Cerebellar nuclear complex (tissue), 1 donor: ENCODE data around the gene CDKN1A.
"Not testable (repeated sequence)": the region's sequence is repeated elsewhere in the genome, so short reads cannot be mapped to it uniquely, and the experiment has no call there.

ENCODE experiments used
- DNase-seq, 2 experiments: peaks; one replicate each; lab custom pipeline; 2025; lab: John Stamatoyannopoulos, UW

CDKN1A gene

DNA sequence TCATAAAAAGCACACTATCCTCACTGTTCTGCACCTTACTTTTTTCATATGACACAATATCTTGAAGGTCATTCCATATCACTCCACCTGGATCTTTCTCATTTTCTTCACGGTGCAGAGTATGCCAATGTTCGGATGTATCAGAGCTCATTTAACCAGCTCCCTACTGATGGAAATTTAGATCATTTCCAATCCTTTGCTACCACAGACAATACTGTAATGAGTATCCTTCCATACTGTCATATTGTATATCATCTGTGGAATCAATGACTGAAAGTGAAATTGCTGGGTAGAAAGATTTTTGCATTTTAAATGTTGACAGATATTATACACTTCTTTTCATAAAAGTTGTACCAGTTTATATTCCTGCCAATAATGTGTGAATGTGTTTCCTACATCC is 16.9 kb downstream of the CDKN1A start:
- no peak for DNase-seq

DNA sequence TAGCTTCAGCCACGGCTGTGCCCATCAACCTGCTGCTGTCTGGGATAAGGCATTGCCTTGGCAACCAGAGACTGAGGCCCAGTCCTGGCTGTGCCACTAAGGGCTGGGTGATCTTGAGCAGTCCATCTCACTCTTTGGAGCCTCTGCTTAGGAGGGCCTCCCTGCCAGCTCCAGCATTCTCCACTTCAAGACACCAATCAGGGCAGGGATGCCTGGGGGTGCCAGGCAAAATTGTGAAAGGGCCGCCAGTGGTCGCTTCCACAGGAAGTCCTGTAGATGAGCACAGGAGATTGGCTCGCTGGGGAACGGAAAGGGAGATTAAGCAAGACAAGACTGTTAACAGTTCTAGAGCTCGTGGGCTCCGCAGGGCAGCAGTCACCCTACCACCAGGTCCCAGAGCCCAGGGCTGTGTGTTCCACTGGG is 19.0 kb downstream of the CDKN1A start, which contains the start of gene RAB44:
Gene RAB44, plus strand, starts transcription at position 346 of the 423 bp plus-strand sequence. CDS start 6,410 bp downstream, outside the sequence.
- DNase-seq = no peak

DNA sequence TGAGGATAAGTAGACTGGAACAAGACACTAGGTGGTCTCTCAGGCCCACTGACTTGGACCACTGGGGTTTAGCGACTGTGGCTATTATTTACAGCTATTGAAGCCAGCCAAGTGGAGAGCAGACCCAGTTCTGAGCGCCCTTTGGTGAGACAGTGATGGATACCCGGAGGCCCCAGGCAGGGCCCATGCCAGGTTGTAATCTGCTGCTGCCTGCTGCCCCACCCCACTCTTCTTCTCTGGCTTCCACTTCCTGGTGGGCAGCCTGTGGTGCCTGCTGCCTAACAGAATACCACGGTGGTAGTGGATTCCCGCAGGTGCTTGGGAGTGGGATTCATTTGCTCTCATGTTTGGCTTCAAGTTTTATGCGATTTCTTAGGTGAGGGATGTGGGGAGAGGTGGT is 19.7 kb downstream of the CDKN1A start:
- DNase-seq = no peak

DNA sequence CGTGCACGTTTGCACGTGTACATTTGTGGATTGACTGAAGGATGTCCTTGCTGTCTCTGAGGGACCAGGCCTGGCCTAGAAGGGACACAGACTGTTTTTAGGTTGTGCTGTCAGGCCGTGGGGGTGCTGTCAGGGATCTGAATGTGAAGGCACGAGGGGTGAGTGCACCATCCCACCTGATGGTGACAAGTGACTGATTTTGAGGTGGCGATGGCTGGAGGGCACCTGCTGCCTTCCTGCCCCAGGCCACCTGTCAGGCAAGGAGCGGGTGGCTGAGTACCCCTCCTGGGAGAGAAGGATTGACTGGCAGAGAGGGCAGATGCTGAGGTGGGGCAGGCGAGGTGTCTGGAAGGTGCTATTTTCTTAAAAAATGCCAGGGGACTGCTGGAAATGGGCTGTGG is 20.4 kb downstream of the CDKN1A start:
- no peak for DNase-seq

DNA sequence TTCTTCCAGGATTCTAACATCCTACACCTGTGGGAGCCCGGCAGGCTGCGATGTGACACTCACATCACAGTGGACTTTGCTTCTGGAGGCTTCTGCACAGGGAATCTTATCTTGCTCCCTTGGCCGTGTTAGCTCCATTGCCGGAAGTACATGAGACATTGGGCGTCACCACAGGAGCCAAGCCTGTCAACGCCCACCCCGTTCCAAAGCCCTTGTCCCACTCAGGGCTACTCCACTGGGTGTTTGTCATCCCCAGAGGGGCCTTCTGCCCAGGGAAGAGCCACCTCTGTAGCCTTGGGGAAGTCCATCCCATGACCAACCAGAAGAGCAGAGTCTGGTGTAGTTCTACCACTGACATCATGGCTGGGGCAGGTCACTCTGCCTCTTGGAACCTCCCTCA is 20.8 kb downstream of the CDKN1A start:
- no peak for DNase-seq

DNA sequence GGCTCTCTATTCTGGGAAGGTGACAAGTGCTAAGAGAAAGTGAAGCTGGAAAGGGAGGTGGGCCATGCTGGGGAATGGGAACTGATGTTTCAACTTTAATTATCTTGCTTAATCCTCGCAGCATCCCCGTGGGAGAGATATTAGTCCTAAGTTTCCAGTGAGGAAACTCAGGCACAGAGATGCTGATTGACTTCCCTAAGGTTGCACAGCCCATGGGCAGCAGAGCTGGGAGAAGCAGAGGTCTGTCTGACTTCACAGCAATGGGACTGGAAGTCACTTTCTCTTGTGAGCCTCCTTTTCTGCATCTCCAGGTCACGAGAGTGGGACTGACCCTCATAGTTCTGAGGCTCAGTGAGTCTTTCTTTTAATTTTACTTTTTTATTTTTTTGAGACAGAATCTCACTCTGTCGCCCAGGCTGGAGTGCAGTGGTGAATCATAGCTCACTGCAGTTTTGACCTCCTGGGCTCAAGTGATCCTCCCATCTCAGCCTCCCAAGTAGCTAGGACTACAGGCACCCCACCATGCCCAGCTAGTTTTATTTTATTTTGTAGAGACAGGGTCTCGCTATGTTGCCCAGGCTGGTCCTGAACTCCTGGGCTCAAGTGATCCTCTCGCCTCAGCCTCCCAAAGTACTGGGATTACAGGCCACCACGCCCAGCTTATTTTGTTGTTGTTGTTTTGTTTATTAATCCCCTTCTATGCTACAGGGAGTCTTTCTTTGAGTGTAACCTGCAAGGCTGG is 21.7 kb downstream of the CDKN1A start:
- no peak for DNase-seq

DNA sequence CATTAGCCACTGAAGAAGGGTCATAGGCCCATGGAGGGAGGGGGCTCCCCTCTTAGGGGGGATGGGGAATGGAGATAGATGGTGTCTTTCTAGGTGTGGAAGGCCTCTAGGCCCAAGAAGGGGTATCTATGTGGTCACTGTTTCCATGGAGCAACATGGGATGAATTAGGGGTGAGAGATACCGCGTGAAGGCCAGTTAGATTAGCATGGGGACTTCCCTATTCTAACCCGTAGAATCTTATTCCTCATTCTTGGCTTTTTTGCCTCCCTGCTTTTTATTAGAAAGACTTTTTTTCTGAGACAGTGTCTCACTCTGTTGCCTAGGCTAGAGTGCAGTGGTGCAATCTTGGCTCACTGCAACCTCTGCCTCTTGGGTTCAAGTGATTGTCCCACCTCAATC is 22.3 kb downstream of the CDKN1A start:
- DNase-seq = no peak

DNA sequence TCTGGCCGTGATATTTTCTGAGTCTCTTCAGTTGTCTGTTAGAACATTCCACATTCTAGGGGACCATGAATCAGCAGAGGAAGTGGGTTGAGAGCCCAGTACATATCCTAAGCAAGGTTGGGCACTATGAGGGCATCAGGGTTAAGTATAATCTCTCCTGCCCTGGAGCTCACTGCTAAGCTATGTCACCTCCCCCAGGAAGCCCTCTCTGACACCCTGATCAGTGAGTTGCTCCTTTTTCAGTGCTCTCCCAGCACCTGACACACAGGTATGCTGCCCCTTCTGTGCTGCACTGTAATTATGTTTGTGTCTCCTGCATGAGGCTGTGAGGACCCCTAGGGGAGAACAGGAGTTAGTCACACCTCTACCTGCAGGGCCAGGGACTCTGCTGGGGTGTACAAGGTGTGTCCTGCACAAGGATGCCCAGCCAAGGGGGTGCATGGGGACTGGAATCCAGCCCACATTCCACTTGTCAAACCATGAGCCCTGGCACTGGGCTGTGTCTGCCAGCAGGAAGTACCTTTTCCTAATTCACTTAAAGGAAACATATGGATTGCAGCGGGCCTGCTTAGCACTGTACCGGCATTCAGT is 23.0 kb downstream of the CDKN1A start:
- DNase-seq = no peak

DNA sequence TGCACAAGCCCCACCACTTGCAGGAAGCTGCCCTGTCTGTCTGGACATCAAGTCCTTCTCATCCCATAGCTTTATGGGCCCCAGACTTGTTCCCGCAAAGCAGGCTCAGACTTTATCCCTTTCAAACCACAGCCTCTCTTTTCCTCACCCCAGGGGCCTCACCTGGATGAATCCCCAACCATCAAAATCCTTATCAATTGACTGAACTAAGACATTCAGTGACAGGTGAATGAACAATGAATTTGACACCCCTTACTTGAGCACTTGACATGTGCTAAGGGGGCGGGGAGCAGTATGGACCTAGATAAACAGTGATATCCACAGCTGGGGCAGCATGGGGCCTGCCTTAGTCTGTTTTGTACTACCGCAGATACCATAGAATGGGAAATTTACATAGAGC is 24.1 kb downstream of the CDKN1A start:
- DNase-seq = no peak

DNA sequence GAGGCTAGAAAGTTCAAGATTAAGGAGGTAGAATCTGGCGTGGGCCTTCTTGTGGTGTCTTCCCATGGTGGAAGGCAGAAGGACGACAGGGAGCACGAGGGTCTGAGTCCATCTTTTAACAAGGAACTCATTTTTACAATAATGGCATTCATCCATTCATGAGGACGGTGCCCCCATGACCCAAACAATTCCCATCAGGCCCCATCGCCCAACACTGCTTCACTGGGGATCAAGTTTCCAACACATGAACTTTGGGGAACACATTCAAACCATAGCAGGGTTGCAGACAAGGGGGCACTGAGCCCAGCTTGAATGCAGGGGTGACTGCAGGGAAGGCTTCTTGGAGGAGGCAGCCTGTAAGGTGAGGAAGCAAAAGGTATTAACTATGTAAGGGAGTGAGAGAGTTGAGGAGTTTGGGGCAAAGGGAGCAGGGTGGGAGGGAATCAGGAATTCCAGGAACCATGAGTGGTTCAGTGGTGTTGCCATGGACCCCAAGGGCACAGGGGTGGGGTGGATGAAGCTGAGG is 24.6 kb downstream of the CDKN1A start:
- no peak for DNase-seq

DNA sequence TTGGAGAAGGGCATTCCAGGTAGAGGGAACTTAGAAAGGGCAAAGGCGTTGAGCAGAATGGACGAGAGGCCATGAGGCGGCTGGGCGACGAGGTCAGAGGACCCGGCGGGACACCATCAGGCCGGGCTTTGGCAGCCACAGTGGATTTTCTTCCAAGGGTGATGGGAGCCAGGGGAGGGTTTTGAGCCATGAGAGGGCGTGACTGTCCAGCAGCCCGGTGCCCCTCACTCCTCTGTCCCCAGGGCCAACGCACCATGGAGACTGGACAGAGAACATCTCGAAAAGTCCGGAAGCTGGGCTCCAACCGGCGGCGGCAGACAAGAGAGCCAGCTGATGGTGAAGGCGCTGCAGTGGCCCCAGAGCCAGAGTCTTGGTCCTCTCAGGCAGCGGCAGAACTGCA is 25.5 kb downstream of the CDKN1A start:
- no peak for DNase-seq

DNA sequence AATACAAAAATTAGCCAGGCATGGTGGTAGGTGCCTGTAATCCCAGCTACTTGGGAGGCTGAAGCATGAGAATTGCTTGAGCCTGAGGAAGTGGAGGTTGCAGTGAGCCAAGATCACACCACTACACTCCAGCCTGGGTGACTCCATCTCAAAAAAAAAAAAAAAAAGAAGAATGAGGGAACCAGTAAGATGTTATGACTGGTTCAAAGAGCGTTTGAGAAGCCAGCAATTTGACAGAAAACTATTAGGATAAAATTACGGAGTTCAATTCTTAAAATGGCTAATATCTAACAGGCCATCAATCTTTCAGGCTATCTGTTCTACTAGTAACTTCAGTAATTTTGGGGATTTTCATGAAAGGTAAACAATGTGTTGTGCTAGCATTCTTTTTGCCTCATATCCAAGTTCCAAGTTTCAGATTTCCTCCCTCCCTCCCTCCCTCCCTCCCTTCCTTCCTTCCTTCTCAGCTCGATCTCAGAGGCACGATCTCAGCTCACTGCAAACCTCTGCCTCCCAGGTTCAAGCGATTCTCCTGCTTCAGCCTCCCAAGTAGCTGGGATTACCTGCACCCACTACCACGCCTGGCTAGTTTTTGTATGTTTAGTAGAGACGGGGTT is 26.6 kb downstream of the CDKN1A start:
- DNase-seq = not testable (repeated sequence)

DNA sequence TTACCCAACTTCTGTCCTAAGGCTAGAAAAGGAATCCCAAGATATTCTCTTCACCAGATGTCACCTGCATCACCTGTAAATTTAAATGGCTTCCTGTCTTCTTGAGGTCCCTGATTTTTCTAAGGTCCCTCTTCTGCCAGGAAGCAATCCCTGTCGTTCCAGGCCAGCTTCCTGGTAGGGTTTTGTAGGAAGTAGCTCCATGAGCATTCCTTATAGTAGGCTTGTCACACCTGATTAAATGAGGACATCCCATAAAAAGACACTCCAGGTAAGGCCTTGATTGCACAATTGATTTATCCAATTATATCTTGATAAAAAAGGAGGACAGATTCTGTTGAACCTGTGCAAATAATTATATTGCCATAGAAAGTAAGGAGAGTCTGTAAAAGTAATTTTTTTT is 27.8 kb downstream of the CDKN1A start:
- no peak for DNase-seq

DNA sequence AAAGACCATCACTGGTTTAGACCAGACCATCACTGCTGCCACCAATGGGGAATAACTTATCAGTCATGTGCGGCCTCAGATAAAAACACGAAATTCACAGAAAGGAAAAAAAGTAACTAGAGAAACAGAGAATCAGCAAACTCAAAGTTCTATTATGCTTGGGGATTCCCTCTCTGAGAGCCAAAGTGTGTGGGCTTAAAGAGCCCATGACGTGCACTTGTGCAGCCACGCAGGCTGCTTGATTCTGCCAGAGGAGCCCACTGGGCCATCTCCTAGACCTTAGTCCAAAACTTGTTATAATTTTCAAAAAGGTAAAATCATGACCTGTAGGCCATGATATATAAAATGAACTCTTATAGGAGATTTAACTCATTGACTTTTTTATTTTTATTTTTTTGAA is 34.3 kb downstream of the CDKN1A start:
- DNase-seq = no peak

DNA sequence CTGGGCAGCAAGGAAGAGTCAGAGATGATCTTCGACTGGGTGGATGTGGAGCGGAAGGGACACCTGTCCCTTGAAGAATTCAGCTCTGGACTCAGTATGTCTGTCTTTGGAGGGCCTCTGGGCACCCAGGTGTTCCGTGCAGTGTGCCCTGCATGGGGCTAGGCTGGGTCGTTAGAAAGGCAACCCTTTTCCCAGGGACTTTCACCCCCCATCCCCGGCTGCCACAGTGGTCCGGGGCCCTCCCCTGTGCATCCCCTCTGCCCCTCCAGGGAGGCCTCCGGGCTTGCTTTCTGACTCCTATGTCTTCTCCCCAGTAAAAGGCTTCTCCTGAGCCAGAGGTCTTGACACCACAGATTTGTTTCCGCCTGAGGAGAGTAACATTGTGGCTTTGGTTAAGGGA is 35.3 kb downstream of the CDKN1A start:
- no peak for DNase-seq

DNA sequence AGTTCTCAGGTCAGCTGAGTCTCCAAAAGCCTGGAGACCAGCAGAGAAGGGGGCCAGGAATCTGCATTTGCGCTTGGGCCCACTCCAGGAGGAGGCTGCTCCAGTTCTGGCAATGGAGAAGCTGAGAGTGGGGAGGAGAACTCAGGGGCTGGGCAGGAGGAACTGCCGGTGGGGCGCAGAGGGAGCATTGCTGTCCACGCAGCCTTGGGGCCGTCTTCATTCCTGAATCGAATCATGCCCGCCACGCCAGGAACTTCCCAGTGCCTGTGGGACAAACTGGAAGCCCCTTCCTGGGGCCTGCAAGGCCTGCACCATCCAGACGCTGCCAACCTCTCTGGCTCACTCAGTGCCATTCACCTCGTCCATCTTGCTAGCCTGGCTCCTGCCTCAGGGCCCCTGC is 36.0 kb downstream of the CDKN1A start:
- DNase-seq = no peak

DNA sequence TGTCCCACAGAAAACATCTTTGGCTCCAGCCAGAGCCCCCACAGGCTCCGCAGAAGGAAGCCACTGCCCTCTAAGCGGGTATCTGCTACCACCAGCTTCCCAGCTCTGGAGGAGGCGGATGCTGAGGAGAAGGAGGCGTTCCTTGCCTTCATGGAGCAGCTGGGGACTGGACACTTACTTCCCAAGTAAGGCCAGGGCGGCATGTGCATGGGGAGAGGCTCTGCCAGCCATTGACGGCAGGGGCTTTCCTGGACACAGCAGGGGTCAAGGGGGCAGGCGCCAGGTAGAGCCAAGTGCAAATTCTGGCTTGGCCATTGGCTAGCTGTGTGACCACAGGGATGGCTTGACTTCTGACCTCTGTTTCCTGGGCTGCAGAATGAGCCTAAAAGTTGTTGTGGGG is 37.0 kb downstream of the CDKN1A start:
- no peak for DNase-seq

DNA sequence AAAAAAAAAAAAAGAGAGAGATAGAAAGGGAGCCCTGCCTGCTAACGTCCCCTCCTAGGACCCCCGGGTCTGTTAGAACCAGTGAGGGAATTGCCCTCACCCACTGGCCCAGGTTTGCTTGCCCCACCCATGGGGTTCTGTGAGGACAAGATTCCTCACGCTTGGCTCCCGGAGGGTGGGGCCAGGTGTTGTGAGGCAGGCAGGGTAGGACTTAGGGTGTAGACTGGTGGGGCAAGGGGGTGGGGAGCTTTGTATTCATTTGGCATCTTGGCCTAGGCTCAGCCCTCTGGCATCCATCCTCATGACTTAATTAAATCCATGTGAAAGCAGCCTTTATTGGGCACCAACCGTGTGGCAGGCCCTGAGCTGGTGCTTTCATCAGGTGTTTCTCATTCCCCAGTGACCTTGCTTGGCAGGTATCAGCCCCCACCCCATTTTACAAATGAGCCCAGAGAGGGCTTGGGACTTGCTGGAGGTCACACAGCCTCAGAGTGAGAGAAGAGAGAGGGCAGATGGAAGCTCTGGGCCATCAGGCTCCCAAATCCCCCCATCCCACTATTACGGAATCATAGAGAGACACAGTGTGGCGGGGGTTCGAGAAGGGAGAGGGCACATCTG is 38.1 kb downstream of the CDKN1A start:
- DNase-seq = no peak

DNA sequence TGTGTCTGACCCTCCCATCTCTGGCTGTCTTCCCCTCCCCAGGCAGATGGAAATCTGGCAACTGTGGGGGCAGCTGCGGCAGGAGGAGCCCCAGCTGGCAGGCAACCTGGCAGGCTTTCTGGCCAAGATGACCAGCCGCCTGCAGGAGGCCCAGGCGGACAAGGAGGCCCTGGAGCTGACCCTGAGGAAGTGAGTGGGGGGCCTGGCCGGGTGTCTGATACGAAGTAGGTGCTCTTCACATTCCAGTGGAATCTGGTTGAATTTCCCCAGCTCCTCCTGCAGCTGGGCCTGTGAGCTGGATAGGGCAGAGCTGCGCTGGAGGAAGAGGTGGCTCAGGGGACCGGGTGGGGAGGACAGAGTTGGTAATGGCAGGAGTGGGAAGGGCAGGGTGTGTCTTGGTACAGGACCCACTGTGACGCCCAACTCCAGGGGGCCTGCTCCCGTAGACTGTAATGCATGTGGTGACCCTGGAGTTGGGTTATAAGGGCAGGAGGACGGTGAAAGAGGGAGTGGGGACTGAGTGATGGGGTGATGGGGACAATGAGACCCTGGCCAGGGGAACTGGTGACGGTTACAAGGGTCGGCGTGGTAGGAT is 38.8 kb downstream of the CDKN1A start:
- DNase-seq = no peak

DNA sequence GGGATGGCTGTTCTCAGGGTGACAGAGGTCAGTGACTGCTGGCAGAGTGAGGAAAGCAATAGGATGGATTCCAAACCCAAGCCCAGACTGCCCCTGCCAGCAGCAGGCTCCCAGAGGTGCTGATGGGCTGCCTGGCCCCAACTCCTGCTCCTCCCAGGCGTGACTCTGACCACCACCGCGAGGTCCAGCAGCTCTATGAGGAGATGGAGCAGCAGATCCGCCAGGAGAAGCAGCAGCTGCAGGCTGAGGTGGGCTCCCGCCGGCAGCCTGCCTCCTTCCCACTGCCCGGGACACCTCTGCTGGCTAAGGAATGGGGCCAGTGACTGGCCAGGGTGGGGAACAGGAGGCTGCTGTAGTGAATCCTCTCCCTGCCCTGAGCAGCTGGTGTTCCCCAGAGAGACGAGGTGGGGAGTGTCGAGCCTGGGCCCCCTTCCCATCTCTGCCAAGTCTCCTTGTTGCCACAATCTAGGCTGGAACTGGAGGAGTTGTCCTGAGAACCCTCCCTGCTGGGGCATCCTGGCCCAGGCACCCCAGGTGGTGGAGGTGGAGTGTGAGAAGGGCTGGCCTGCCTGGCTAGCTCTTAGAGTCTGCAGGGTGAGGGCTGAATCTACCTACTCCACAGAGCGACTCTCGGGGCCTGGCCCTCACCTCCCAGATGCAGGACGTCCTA is 39.5 kb downstream of the CDKN1A start:
- DNase-seq = no peak

DNA sequence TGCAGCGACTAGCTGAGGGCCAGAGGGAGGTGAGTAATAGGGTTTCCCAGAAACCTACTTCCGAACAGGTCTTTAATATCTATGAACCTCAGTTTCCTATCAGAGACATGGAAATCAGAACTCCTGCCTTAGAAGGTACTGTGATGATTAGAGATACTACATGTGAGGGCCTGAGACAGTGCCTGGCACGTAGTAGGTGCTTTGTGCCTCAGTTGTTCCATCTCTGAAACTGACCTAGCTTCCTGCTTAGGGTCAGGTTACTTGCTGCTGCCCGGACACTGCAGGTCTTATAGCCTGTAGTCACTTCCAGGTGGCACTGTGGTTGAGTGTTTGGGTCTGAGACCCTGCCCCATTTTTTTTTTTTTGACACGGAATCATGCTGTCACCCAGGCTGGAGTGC is 40.0 kb downstream of the CDKN1A start:
- DNase-seq = no peak

DNA sequence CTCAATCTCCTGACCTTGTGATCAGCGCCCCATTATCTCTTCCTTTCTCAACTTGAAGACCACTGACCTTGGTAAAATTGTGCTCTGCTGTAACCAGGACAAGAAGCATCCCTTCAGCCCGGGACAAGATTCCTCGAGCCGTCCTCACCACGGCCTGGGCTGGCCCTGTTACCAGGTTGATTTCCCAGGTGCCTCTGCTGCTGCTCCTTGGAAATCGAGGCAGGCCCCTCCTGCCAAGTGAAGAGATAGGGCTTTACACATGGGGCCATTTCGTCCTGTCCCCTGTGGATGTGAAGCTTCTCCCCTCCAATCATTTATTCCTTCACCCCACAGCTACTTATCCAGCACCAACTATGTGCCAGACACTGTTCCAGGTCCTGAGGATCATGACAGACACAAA is 40.6 kb downstream of the CDKN1A start:
- no peak for DNase-seq
